HG02642 (cell line): Measurements from ENCODE around the gene TRAF5.
A peak's percentile ranks its signal among the peaks of the same experiment; 100 is the strongest.
"Not testable (repeated sequence)": the region's sequence is repeated elsewhere in the genome, so short reads cannot be mapped to it uniquely, and the experiment has no call there.

ENCODE experiments used
- ATAC-seq: cut with Tn5 transposase; IDR thresholded peaks from one replicate; pipeline ENCODE4 v1.9.1; 2021; ENCODE audit warnings: mild to moderate bottlenecking; ENCODE audit not compliant: unreplicated experiment, poor library complexity

Gene TRAF5

DNA sequence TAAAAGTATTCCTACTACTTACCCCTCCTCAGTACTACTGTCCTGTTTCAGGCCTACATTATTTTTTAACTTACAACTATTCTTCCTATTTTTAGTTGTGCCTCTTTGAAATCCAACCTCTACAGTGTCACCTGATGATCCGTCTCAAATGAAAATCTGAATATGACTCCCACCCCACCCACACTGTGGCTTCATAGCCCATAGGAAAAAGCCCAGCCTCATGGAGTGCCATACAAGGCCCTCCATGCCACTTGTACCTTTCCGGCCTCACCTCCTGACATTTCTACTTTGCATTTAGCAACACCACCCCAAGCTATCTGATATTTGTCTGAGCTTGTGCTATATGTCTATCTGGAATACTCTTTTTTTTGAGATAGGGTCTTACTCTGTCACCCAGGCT lies 49.3 kb downstream of the TRAF5 start:
- ATAC-seq, result no peak

DNA sequence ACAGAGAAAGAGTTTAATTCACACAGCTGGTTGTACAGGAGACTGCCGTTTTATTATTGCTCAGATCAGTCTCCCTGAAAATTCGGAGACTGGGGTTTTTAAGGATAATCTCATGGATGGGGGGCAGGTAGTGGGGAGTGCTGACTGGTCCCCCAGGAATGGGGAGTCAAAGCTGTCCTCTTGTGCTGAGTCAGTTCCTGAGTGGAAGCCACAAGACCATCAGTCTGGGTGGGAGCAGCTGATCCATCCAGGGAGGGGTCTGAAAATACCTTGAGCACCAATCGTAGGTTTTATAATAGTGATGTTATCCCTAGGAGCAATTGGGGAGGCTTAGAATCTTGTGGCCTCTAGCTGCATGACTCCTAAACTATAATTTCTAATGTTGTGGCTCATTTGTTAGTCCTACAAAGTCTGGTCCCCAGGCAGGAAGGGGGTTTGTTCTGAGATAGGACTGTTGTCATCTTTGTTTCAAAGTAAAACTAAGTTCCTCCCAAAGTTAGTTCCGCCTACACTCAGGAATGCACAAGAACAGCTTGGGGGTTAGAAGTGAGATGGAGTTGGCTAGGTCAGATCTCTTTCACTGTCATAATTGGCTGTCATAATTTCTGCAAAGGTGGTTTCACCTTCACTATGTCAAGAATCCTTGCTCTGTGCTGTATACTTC lies 50.3 kb downstream of the TRAF5 start:
- ATAC-seq, result no peak

DNA sequence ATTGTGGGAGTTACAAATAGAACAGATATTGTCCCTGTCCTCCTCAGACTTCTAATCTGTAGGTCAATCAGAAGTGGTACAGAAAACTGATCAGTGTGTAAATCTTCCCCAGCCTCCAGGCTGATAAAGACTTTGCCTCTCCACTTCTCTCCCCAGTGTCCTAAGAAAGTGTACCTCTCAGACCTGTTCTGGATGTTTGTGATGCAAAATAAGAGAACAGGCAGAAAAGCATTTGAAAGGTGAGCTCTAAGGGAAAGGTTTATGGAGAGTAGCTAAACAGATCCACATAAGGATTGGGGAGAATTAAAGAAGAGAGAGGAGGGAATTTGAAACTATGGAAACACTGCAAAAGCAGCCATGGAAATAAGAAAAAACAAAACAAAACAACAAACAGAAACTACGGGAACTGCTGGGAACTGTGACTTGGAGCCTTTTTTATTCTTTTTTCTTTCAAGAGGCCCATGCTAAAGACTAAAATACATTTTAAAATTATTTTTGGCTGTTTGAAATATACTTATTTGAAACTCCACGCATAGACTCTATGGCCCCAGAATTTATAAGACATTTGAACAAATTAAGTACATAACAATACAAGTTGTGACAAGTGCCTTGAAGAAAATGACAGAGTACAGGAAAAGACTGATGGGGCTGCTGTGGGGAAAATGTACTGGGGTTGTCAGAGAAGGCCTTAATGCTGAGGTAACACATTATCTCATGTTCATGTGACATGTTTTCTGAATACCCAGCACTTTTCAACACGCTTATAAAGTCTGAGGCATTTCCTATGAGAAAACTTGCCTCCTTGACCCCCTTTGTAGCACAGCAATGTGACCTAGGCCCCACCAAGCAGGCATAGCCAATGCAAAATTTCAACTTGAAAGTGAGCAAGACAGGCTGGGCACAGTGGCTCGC lies 51.2 kb downstream of the TRAF5 start:
- no peak for ATAC-seq

DNA sequence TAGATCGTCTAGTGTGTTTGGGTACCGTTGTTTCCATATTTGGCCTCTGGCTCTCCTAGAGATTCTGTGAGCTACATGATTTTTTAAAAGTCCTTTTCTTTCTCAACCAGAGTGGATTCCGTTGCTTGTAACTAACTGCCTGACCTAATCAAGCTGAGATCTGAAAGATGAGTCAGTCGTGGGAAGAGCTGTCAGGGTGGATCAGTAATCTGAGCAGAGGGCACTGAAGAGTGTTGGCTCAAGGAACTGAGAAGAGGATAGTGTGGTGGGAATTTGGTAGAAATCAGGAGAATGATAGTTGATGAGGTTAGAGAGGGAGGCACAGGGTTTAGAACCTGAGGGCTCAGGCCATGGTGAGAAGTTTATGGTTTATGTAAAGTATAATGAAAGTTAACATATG lies 52.2 kb downstream of the TRAF5 start:
- ATAC-seq, result no peak

DNA sequence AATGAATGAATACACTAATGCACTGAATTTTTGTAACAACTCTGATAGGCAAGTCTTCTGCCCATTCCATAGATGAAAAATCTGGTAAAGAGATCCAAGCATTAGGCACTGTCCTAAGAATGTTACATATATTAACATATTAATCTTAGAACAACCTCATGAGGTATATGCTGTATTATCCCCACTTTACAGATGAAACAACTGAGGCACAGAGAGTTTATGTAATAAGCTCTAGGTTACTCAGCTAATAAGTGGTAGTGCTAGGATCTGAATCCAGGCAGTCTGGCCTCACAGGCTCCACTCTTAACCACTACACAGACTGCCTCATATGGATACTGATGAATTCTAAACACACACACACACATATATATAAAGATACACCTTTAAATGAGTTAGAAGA lies 52.8 kb downstream of the TRAF5 start:
- ATAC-seq, result no peak

DNA sequence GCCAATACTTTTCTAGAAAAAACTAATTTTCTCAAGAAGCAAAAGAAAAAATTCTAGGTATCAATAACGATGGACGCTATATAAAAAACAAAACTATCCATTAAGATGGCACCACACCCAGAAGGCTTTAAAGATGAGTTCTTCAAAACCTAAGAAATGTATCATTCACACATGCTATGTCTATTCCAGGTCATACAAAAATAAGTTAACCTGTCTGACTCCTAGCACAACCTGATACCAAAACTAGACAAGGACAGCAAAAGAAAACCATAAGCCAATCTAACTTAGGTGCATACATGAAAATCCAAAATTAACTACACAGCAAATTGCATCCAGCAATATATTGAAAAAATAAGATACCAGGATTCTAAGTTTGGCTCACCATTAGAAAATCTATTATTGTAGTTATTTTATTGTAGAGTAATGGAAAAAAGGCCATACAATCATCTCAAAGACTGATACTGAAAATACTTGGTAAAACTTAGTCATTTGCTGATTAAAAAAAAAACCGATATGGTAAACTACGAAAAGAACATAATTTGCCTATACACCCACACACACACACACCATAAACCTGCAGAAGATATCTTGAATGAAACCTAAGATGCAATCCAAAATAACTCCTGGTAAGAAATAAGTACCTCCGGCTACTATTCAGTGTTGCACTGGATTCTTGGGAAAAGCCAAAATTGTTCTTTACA lies 55.0 kb downstream of the TRAF5 start:
- no peak for ATAC-seq

DNA sequence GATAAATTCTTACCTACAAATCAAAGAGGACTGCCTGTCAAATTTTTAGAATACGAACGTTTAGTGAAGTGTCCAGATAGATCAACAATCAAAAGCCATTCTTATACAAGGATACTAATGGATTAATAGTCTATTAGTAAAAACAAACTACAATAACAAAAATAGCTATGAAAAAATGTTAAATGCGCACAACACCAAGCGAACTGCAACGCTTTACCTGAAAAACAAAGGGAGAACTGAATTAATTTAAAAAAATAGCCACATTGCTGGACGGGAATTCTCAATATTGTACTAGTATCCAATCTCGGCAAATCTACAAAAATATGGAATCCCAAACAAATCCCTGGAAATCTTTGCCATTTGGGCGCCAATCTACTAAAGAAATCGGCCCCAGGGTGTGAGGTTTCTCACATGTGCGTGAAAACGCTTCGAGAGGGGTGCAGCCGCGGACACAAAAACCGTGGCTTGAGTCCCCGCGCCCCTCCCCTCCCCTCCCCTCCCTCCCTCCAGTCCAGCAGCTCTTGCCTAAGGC lies 55.6 kb downstream of the TRAF5 start:
- ATAC-seq, result no peak

DNA sequence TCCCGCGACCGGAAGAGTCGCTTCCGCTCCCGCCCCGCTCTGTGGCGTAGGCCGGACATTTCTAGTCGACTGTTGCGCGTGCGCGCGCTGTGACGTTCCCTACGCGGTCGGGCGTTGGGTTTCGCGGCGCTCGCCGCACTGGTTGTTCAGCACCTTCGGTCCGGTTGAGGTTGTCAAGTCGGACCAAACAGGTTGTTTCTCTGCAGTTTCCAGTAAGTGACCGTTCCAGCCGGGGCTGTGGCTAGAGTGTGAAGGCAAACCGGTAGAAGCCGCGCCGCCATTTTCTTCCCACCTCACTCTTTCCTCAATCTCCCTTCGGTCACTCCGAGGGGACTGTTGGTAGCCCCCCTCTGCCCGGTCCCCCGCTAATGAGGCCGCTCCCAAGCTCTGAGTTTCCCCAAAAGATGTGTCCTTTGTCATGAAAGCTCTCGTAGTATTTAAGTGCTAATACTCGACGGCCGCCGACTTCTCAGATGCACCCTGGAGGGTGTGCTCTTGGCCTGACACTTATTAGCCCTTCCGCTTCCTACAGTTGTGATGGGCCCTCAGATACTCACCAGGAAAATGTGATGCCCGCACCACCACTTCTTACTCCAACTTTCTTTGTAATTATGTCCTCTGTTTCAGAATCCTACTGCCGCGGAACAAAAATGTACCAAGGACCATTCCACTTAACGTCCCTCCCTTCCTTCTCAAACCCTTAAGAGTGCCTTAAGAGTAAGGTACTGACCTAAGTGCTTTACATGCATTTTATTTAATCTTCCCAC lies 56.3 kb downstream of the TRAF5 start:
- ATAC-seq, result peak; percentile 97

DNA sequence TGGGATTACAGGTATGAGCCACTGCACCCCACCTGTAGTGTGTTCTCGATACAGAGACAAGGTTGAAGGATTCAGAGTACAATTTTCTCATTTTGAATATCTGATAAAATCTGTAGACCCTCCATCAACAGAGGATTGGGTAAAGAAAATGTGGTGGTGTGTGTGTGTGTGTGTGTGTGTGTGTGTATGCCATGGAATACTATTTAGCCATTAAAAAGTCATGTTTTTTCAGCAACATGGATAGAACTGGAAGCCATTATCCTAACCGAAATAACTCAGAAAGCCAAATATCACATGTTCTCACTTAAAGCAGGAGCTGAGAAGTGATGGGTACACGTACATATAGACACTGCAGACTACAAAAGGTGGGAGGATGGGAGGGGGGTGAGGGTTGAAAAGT lies 57.9 kb downstream of the TRAF5 start:
- ATAC-seq, result no peak

DNA sequence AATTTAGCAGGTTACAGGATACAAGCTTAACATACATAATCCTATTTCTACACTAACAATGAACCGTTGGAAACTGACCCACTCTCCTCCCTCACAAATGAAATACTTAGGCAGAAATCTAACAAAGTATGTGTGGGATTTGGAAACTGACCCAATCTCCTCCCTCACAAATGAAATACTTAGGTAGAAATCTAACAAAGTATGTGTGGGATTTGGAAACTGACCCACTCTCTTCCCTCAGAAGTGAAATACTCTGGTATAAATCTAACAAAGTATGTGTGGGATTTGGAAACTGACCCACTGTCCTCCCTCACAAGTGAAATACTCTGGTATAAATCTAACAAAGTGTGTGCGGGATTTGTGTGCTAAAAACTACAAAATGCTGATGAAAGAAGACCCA lies 60.3 kb downstream of the TRAF5 start:
- no peak for ATAC-seq

DNA sequence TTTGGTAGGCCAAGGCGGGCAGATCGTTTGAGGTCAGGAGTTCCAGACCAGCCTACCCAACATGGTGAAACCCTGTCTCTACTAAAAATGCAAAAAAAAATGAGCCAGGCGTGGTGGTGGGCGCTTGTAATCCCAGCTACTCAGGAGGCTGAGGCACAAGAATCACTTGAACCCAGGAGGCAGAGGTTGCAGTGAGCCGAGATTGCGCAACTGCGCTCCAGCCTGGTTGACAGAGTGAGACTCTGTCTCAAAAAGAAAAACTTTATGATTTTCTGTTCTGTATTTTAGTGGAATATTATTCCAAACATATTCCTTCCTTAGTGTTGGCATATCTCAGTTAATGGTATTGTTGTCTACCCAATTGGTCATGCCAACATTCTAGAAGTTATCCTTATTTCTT lies 64.2 kb downstream of the TRAF5 start:
- not testable (repeated sequence) for ATAC-seq

DNA sequence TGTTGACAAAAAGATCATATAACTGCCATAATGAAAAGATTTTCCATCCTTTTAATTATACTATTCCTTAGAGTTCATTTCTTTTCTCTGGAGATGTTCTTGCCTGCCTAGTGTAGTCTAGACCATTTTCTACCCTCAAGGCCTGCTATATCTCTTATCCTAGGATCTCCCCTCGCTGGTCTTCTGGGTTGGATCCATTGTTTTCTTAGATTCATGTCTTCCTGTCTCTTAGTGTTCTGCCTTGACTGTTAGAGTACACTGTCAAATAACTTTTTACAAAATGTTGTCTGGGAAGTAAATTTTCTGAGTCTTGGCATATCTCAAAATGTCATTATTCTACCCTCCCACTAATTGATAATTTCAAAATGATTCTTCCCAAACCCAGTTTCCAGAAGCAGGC lies 66.6 kb downstream of the TRAF5 start:
- no peak for ATAC-seq

DNA sequence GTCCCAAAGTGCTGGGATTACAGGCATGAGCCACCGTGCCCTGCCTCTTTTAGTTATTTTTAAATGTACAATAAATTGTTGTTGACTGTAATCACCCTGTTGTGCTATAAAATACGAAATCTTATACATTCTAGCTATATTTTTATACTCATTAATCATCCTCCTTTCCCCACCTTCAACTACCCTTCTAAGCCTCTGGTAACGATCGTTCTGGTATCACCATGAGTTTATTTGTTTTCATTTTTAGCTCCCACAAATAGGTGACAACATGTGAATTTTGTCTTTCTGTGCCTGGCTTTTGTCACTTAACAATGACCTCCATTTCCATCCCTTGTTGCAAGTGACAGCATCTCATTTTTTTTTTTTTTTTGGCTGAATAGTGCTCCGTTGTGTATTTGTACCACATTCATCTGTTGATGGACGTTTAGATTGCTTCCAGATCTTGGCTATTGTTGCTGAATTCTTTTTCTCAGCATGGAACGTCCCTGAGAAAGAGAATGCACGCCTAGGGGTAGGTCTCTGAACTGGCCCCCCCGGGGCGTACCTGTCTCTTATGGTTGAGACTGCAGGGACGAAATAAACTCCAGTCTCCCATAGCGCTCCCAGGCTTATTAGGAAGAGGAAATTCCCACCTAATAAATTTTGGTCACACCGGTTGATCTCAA lies 71.8 kb downstream of the TRAF5 start:
- ATAC-seq, result not testable (repeated sequence)

DNA sequence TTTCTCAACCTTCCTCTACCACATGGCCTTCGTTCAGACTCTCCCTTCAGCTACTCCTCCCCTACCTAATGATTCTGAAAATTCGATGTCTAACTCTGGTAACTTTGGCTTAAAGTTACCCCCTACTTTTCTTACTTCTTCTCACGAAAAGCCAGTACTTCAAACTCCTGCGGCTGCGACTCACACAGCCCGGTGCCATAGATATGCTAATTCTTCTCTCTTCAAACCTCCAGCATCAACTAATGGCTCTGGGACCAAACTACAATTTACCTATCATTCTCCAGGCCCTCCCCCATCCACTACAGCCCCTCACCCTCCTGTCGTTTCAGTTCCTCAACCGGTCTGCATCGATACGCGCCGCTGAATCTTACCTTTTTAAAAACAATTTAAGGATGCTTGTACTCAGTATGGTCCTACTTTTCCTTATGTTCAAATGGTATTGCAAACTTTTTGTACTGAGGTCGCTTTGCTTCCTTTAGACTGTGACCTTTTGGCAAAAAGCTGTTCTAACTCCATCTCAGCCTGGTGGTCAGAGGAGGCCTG lies 73.3 kb downstream of the TRAF5 start:
- not testable (repeated sequence) for ATAC-seq

DNA sequence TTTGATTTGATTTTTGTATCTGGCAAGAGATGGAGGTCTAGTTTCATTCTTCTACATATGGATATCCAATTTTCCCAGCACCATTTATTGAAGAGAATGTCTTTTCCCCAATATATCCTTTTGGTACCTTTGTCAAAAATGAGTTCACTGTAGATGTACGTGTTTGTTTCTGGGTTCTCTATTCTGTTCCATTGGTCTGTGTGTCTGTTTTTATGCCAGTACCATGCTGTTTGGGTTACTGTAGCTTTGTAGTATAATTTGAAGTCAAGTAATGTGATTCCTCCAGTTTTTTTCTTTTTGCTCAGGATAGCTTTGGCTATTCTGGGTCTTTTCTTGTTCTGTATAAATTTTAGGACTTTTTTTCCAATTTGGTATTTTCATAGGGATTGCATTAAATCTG lies 75.1 kb downstream of the TRAF5 start:
- not testable (repeated sequence) for ATAC-seq

DNA sequence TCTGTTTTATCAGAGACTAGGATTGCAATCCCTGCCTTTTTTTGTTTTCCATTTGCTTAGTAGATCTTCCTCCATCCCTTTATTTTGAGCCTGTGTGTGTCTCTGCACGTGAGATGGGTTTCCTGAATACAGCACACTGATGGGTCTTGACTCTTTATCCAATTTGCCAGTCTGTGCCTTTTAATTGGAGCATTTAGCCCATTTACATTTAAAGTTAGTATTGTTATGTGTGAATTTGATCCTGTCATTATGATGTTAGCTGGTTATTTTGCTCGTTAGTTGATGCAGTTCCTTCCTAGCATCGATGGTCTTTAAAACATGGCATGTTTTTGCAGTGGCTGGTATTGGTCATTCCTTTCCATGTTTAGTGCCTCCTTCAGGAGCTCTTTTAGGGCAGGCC lies 79.5 kb downstream of the TRAF5 start:
- not testable (repeated sequence) for ATAC-seq

DNA sequence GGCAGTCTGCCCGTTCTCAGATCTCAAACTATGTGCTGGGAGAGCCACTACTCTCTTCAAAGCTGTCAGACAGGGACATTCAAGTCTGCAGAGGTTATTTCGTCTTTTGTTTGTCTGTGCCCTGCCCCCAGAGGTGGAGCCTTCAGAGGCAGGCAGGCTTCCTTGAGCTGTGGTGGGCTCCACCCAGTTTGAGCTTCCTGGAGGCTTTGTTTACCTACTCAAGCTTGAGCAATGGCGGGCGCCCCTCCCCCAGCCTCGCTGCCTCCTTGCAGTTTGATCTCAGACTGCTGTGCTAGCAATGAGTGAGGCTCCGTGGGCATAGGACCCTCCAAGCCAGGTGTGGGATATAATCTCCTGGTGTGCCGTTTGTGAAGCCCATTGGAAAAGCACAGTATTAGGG lies 81.1 kb downstream of the TRAF5 start:
- ATAC-seq, result not testable (repeated sequence)

DNA sequence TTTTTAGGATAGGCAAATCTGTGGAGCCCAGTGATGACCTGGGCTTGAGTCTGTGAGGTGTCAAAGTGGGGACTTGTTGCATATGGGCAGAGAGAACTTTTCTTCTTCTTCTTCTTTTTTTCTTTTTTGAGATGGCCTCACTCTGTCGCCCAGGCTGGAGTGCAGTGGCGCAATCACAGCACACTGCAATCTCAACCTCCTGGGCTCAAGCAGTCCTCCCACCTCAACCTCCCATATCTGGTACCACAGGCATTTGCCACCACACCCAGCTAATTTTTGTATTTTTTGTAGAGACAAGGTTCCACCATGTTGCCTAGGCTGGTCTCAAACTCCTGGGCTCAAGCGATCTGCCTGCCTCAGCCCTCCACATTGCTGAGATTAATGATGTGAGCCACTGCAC lies 85.0 kb downstream of the TRAF5 start:
- no peak for ATAC-seq

DNA sequence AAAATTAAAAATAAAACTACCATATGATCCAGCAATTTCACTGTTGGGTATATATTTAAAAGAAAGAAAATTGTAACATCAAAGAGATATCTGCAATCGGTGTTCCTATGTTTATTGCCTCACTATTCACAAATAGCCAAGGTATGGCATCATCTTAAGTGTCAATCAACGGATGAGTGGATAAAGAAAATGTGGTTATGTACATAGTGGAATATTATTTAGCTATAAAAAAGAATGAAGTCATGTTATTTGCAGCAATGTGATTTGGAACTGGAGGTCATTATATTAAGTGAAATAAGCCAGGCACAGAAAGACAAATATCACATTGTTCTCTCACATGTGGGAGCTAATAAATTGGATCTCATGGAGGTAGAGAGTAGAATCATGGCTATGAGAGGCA lies 89.1 kb downstream of the TRAF5 start:
- ATAC-seq, result no peak
